A549 treated with Hydrocortisone at 1 μM for 4 hours (cell line): ENCODE measurements around the gene GBF1. TPM values are rescaled to one million over a fixed set of nuclear protein-coding genes. Genes with fewer than 3 reads are reported as not detected.

Experiments used
- total RNA-seq: library from RNA; stranded (reverse); fragments of 200-300 nt; extraction: Qiagen RNA extraction; gene quantifications from 5 replicates; pipeline ENCODE4 v1.2.3, GENCODE V29; 2022

Gene GBF1, protein sequence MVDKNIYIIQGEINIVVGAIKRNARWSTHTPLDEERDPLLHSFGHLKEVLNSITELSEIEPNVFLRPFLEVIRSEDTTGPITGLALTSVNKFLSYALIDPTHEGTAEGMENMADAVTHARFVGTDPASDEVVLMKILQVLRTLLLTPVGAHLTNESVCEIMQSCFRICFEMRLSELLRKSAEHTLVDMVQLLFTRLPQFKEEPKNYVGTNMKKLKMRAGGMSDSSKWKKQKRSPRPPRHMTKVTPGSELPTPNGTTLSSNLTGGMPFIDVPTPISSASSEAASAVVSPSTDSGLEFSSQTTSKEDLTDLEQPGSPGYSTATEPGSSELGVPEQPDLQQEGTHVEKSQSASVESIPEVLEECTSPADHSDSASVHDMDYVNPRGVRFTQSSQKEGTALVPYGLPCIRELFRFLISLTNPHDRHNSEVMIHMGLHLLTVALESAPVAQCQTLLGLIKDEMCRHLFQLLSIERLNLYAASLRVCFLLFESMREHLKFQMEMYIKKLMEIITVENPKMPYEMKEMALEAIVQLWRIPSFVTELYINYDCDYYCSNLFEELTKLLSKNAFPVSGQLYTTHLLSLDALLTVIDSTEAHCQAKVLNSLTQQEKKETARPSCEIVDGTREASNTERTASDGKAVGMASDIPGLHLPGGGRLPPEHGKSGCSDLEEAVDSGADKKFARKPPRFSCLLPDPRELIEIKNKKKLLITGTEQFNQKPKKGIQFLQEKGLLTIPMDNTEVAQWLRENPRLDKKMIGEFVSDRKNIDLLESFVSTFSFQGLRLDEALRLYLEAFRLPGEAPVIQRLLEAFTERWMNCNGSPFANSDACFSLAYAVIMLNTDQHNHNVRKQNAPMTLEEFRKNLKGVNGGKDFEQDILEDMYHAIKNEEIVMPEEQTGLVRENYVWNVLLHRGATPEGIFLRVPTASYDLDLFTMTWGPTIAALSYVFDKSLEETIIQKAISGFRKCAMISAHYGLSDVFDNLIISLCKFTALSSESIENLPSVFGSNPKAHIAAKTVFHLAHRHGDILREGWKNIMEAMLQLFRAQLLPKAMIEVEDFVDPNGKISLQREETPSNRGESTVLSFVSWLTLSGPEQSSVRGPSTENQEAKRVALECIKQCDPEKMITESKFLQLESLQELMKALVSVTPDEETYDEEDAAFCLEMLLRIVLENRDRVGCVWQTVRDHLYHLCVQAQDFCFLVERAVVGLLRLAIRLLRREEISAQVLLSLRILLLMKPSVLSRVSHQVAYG (N-terminal part only)
- total RNA-seq = 23.7 to 27.6 TPM (median 24.7 TPM) in 5 replicates

DNA sequence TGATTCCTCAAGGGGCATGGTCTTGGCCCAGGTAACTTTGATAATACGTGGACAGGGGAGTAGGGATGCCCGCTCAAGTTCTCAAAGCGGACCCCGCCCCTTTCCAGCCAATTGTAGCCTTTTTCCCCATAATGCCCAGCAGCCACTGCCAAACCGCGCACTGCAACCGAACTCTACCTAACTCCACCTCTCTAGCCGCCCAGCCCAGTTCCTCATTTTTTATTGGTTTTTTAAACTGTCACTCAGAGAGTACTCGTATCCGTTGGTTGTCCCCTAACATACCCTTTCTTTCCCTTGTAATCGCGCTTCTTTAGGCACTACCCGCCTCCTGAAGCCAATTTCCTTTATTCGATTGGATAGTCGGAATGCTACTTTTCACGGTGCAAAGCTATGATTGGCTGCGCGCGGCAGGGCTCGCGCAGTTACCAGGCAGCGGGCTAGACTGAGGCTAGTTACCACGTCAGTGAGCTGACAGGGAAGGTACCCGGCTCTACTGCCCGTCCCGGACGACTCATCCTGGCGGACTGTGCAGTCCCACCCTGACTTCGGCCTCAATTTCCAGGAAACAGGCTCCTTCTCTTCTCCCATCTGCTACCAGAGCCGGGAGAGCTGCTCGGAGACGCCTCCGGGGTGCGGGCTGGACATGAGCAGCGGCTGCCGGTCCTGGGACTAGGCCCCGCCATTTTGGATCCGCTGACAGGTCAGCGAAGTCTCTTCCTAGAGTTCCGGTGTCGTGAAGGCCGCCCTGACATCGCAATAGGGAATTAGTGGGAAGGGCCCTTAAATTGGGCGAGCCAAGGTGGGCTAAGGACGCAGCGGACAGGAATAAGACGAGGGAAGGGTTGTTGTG, at the start of gene GBF1:
Gene GBF1, plus strand, starts transcription at position 451 of the 850 bp plus-strand sequence. CDS start 13,407 bp downstream, outside the sequence.

DNA sequence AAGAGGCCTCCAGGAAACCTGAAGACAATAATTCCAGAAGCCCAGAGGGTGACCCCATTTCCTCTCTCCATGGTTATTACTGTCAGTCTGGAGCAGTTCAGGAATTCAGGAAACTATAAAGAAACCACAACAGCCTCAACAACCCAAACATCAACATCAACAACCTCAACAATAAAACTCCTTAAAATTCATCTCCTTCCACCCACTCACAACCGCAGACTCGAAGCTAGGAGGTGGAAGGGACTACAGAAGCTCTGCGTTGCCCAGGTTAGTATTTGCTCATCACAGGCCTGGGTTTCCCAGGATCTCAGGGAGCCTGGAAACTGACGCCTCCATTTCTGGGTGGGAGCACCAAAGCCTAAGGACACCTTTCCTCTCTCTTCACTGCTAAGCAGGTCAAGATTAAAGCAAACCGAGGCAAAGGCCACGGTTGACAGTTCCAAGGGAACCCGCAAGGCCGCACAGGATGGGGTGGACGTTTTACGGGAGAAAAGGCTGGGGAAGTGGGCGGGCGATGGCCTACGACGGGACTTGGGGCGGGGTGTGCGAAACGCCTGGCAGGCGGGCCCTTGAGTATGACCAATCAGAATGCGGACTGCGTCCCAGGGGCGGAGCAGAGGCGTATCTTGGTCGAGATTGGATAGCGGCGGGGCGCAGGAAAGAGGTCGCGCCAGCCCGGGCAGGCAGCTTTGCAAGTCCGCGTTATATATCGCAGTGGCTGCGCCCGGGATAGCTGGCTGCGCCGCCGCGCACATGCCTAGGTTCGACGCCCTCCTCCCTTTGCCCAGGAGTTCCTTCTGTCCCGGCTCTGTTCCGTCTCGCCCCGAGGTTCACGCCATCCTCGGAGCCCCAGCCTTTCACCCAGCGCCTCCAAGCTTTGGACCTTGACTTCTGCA, 19.4 kb upstream of the GBF1 start, which contains the start of gene ELOVL3:
Gene ELOVL3, plus strand, starts transcription at position 654 of the 896 bp plus-strand sequence. CDS start 250 bp downstream, outside the sequence.

DNA sequence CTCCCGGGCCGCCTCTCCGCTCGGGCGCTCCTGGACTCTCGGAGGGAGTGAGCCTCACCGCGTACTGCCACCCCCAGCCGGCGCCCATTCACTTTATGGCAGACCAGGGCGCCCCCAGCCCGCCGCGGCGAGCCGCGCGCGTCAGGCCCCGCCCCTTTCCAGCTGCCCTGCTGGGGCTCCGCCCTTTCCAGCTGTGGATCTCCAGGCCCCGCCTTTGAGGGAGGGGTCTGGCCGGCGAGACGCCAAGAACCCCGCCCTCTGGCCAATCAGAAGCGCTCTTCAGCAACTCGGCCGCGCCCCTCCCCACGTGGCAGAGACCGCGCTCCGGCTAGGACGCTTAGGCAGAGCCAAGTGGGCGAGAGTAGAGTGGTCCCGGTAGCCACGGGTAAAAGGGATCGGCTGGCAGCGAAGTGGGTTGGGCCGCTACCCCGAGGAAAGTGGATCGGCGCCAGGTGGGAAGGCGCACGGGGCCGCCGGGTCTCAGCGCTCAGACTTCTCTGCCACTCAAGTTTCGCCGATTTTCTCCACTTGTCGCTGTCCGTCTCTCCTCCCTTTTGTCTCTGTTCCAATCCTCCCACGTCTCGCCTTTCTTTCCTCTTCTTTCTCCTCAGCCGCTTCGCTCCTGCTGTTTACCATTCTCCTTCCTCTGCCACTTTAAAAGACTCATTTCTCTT, 3.8 kb upstream of the GBF1 start, which contains the start of gene PITX3:
Gene PITX3, minus strand, starts transcription at position 69 of the 674 bp plus-strand sequence. CDS start 9,432 bp downstream, outside the sequence.

DNA sequence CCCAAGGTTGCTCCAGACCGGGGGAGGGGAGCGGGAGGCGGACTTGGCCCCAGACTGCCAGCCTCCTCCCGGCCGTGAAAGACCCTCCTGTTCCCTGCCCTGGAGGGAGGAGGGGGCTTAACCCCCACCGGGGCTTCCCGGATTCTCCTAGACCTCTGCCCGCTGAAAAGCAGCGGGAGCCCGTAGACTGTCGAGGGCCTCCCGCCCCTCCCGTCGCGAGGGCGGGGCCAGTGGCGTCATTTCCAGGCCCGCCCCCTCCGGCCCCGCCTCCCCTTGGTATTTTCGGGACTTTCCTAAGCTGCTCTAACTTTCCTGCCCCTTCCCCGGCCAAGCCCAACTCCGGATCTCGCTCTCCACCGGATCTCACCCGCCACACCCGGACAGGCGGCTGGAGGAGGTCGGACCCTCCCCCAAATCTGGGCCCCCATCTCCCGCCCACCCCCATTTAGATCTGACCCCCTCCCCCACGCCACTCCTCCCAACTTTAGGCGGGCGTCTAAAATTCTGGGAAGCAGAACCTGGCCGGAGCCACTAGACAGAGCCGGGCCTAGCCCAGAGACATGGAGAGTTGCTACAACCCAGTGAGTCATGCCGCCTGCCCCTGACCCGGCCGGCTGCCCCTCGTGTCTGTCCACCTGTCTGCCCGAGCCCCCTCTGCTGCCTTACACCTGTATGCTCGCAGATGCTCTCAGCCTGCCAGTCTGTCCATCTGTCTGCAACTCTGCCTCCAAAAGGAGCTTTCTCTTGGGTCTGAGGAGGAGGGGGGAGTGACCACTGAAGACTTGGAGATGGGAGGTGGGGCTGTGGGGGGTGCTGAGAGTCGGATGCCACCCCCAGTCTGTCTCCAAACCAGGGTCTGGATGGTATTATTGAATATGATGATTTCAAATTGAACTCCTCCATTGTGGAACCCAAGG, 150.3 kb downstream of the GBF1 start, which contains the start of gene NFKB2:
Gene NFKB2, plus strand, starts transcription at position 306 of the 917 bp plus-strand sequence. Its CDS starts 255 bp downstream, at position 561.

DNA sequence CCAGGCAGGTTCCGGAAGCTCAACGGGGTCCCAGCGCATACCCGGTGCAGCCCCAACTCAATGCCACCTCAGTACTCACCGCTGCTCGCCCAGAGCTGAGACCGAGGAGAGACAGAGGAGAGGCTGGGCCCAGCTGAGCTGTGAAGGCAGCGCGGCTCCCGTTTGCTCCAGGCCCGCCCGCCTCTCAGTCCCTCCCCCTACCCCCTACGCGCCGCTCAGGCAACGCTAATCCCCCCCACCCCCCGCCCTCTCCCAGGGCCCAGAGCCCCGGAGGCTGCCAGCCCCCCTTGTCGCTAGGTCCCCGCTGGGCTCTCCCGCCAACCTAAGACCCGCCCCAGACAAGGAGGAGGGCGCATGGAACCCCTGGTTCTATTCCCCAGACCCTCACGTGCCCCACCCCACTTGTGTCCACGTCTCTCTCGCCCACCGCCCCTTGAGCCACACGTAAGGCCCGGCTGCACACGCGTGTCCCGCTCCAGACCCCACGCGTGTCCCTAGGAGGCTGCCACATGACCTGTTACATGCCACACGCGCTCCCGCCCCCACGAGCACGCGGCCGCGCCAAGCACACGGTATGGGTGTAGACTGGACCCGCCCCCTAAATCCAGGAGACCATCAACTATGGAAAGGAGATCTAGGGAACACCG, 173.4 kb downstream of the GBF1 start, which contains the start of gene PSD:
Gene PSD, minus strand, starts transcription at position 164 of the 647 bp plus-strand sequence. CDS start 1,747 bp downstream, outside the sequence.

DNA sequence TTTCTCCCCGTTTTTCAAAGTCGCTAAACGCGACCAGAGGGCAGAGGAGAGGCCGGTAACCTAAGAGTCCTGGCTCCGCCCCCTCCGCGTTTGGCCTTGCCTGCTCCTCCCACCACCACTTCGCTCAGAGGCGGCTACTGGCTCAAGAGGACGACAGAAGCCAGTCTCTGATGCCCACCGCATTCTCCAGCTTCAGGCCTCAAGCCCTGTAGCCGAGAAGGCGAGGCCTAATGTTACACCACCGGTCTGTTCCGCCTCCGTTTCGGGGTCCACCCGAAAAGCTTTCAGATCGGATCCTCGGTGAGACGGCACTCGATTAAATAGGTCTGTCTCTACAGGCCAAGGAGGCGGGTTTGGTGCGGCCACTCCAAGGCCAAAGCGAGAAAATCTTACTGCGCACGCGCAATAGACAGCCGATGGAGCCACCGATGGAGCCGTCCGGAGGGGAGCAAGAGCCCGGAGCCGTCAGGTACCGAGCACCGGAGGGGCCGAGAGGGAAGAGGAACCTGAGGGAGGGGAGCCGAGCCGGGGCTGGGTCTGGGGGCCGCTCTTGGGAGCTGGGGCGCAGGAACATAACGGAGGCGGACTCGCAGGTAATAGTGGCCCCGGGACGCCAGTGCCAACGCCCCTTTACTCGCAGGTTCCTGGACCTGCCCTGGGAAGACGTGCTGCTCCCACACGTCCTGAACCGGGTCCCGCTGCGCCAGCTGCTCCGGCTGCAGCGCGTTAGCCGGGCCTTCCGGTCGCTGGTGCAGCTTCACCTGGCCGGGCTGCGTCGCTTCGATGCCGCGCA, 175.6 kb downstream of the GBF1 start, which contains the start of gene FBXL15:
Gene FBXL15, plus strand, starts transcription at position 123 of the 793 bp plus-strand sequence. Its CDS starts 294 bp downstream, at position 417.

Other genes starting within 250 kb of the GBF1 start
- 11.3 to 12.3 TPM (median 11.4 TPM) in 5 replicates for gene ARMH3, start 189.4 kb upstream of the GBF1 start, total RNA-seq
- 30.0 to 38.3 TPM (median 34.3 TPM) in 5 replicates for gene HPS6, start 180.2 kb upstream of the GBF1 start, total RNA-seq
- 32.2 to 36.0 TPM (median 35.0 TPM) in 5 replicates for gene LDB1, start 125.2 kb upstream of the GBF1 start, total RNA-seq
- gene PPRC1, start 112.5 kb upstream of the GBF1 start, total RNA-seq = 53.7 to 60.3 TPM (median 55.8 TPM) in 5 replicates
- 147 to 186 TPM (median 162 TPM) in 5 replicates for gene NOLC1, start 93.1 kb upstream of the GBF1 start, total RNA-seq
- gene ELOVL3, start 19.2 kb upstream of the GBF1 start, total RNA-seq = 0.29 to 0.46 TPM (median 0.33 TPM) in 5 replicates
- 0.63 to 1.4 TPM (median 1.2 TPM) in 5 replicates for gene PITX3, start 4.0 kb upstream of the GBF1 start, total RNA-seq
- gene NFKB2, start 150.2 kb downstream of the GBF1 start, total RNA-seq = 36.8 to 61.2 TPM (median 49.2 TPM) in 5 replicates
- gene PSD, start 173.3 kb downstream of the GBF1 start, total RNA-seq = 0.25 to 0.78 TPM (median 0.43 TPM) in 5 replicates
- gene FBXL15, start 175.3 kb downstream of the GBF1 start, total RNA-seq = 5.5 to 10.7 TPM (median 8.3 TPM) in 5 replicates
- gene CUEDC2, start 187.0 kb downstream of the GBF1 start, total RNA-seq = 60.2 to 67.8 TPM (median 64.1 TPM) in 5 replicates
- gene C10orf95, start 206.0 kb downstream of the GBF1 start, total RNA-seq = 0.09 to 0.20 TPM (median 0.14 TPM) in 5 replicates